CD4-positive, alpha-beta memory T cell (primary cell): Measurements from ENCODE around the gene ZBTB33. TPM values are rescaled to one million over a fixed set of nuclear protein-coding genes. Genes with fewer than 3 reads are reported as not detected.

Experiments
- CTCF ChIA-PET: fragments of 350-600 bp; sonication (Branson Sonifier 250); formaldehyde crosslinking; loops from one replicate; lab custom pipeline; 2021; ENCODE audit warnings: inconsistent platforms; ENCODE audit not compliant: partially characterized antibody; lab: Charles Lee
- POLR2A ChIA-PET: fragments of 350-600 bp; sonication (Branson Sonifier 250); formaldehyde crosslinking; loops from one replicate; lab custom pipeline; 2021; ENCODE audit not compliant: partially characterized antibody; lab: Charles Lee
- DNase-seq, 5 donors: peaks; one replicate each; pipeline versions ENCODE4 v3.0.0 to v3.0.0-alpha.2; 2020 to 2022; ENCODE audit warnings: mixed read lengths in 1 of 5
- H3K27ac ChIP-seq: one replicate; pipeline ENCODE4 v1.7.0; 2013; ENCODE audit warnings: low read depth, low read length
- H3K27me3 ChIP-seq: 2 replicates; pipeline ENCODE4 v1.7.0; 2013; ENCODE audit warnings: mild to moderate bottlenecking, low read length, moderate library complexity; ENCODE audit not compliant: insufficient read depth
- H3K36me3 ChIP-seq: 2 replicates; pipeline ENCODE4 v1.7.0; 2013; ENCODE audit warnings: mild to moderate bottlenecking, low read length, moderate library complexity; ENCODE audit not compliant: insufficient read depth
- H3K4me1 ChIP-seq: 2 replicates; pipeline ENCODE4 v1.7.0; 2013; ENCODE audit warnings: mild to moderate bottlenecking, low read length, moderate library complexity; ENCODE audit not compliant: insufficient read depth
- H3K4me3 ChIP-seq, 2 donors: one replicate each; pipeline ENCODE4 v1.7.0; 2013; ENCODE audit warnings: low read length in 2 of 2, mild to moderate bottlenecking in 1 of 2
- H3K9me3 ChIP-seq, 2 donors: one replicate each; pipeline ENCODE4 v1.7.0; 2013; ENCODE audit warnings: low read length in 2 of 2, control low read depth in 1 of 2; ENCODE audit not compliant: control insufficient read depth in 1 of 2
- H3K27ac Mint-ChIP-seq, 7 donors: one replicate each; pipeline ENCODE4 v1.8.0; 2020 to 2021; ENCODE audit warnings: mixed read lengths in 7 of 7, mild to moderate bottlenecking in 6 of 7, inconsistent platforms in 3 of 7, moderate library complexity in 3 of 7
- H3K27me3 Mint-ChIP-seq, 2 donors: one replicate each; pipeline ENCODE4 v1.8.0; 2020 to 2021; ENCODE audit warnings: mixed read lengths in 2 of 2
- H3K36me3 Mint-ChIP-seq, 2 donors: one replicate each; pipeline ENCODE4 v1.8.0; 2020 to 2021; ENCODE audit warnings: mixed read lengths in 2 of 2, inconsistent platforms in 1 of 2, mild to moderate bottlenecking in 1 of 2
- H3K4me1 Mint-ChIP-seq, 4 donors: one replicate each; pipeline ENCODE4 v1.8.0; 2020 to 2021; ENCODE audit warnings: mixed read lengths in 4 of 4, mild to moderate bottlenecking in 1 of 4
- H3K4me3 Mint-ChIP-seq, 8 donors: one replicate each; pipeline ENCODE4 v1.8.0; 2020 to 2021; ENCODE audit warnings: mixed read lengths in 8 of 8, mild to moderate bottlenecking in 7 of 8, moderate library complexity in 6 of 8, inconsistent platforms in 3 of 8
- H3K9me3 Mint-ChIP-seq, 8 donors: one replicate each; pipeline ENCODE4 v1.8.0; 2020 to 2021; ENCODE audit warnings: mixed read lengths in 8 of 8, mild to moderate bottlenecking in 5 of 8, inconsistent platforms in 3 of 8, moderate library complexity in 1 of 8
- intact Hi-C: fragments of 100-400 bp; cut with micrococcal nuclease; formaldehyde crosslinking; loops from one replicate; pipeline ENCODE4 v1.15.1; 2023
- polyA plus RNA-seq, 2 donors: library from polyadenylated mRNA; unstranded; fragments of 300-500 nt; fragmentation: Illumina TruSeq; gene quantifications; one replicate each; pipeline ENCODE4 v1.2.3, GENCODE V29; 2021
- total RNA-seq, 2 experiments: library from RNA; stranded (reverse); gene quantifications; one replicate each; pipeline ENCODE4 v1.2.3, GENCODE V29; 2021

Gene ZBTB33
- total and polyA plus RNA-seq, 4 experiments from 2014 or later = 9.5 to 34.6 (median 26.6) TPM

- Histone ChIP-seq H3K4me1 (peaks cover 44% of the 10 kb centered on the region), H3K4me3 (no peak overlapping the region), H3K27me3 (peaks cover 8% of the 10 kb centered on the region), H3K36me3 (no peaks in the 10 kb centered on the region), H3K27ac (no peak overlapping the region), H3K9me3 (no peaks in the 10 kb centered on the region)
- peaks cover 0 to 5% of the 10 kb centered on the region in 2 donors for H3K36me3 Mint-ChIP-seq
- peaks cover 4 to 5% of the 10 kb centered on the region in 2 donors for H3K27me3 Mint-ChIP-seq
- no peak for DNase-seq
- intact Hi-C loops = no loop called here
- peaks cover 20 to 43% (median 23%) of the 10 kb centered on the region in 4 donors for H3K4me1 Mint-ChIP-seq
- peaks cover 0 to 2% (median 0%) of the 10 kb centered on the region in 8 donors for H3K9me3 Mint-ChIP-seq
- CTCF ChIA-PET = no interaction called here
- H3K4me3 Mint-ChIP-seq = no peak overlapping the region
- no peak overlapping the region for H3K27ac Mint-ChIP-seq
- POLR2A ChIA-PET = no interaction called here
These were observed 55.0 kb downstream of the ZBTB33 start for GRCh38 chrX:120305531-120306141.

GRCh38 chrX:120306630-120307029, 56.0 kb downstream of the ZBTB33 start:
- Mint-ChIP-seq H3K27ac (peak overlapping the region in 1 of 7 donors; percentile 60), H3K4me3 (peak overlapping the region in 1 of 8 donors; percentile 46), H3K27me3 (peaks cover 4 to 5% of the 10 kb centered on the region in 2 donors), H3K4me1 (peaks cover 17 to 43% (median 21%) of the 10 kb centered on the region in 4 donors), H3K9me3 (peaks cover 0 to 2% (median 0%) of the 10 kb centered on the region in 8 donors), H3K36me3 (peaks cover 0 to 5% of the 10 kb centered on the region in 2 donors)
- Histone ChIP-seq H3K36me3 (no peaks in the 10 kb centered on the region), H3K9me3 (no peaks in the 10 kb centered on the region), H3K4me3 (no peak overlapping the region), H3K27ac (no peak overlapping the region), H3K4me1 (peaks cover 40% of the 10 kb centered on the region), H3K27me3 (peaks cover 8% of the 10 kb centered on the region)
- POLR2A ChIA-PET = no interaction called here
- CTCF ChIA-PET = no interaction called here
- no peak for DNase-seq
- intact Hi-C loops = no loop called here

Other genes with a start within 250 kb of the ZBTB33 start
- gene RHOXF2B, start 173.1 kb upstream of the ZBTB33 start, total RNA-seq = not detected
- under 1 TPM in 1 of 2 donors, not detected in 1; 0.08 TPM for gene RHOXF2B, start 173.1 kb upstream of the ZBTB33 start, polyA plus RNA-seq
- gene RHOXF1, start 134.9 kb upstream of the ZBTB33 start, total RNA-seq = 1 to 10 TPM; 1.7 to 2.1 TPM
- under 1 TPM in 1 of 2 donors, not detected in 1; 0.30 TPM for gene RHOXF1, start 134.9 kb upstream of the ZBTB33 start, polyA plus RNA-seq
- not detected for gene RHOXF2, start 92.2 kb upstream of the ZBTB33 start, total RNA-seq
- gene RHOXF2, start 92.2 kb upstream of the ZBTB33 start, polyA plus RNA-seq = under 1 TPM in 1 of 2 donors, not detected in 1; 0.16 TPM
- gene TMEM255A, start 60.6 kb downstream of the ZBTB33 start, total RNA-seq = 1 to 10 TPM in 1 of 2 experiments, under 1 TPM in 1; 0.76 to 1.1 TPM
- gene TMEM255A, start 60.6 kb downstream of the ZBTB33 start, polyA plus RNA-seq = under 1 TPM; 0.27 to 0.80 TPM
- not detected for gene ATP1B4, start 111.3 kb downstream of the ZBTB33 start, total RNA-seq
- not detected for gene ATP1B4, start 111.3 kb downstream of the ZBTB33 start, polyA plus RNA-seq
- 10 to 100 TPM; 44.2 to 45.8 TPM for gene LAMP2, start 218.5 kb downstream of the ZBTB33 start, total RNA-seq
- 100 to 1,000 TPM in 1 of 2 donors, 10 to 100 TPM in 1; 83.0 to 155 TPM for gene LAMP2, start 218.5 kb downstream of the ZBTB33 start, polyA plus RNA-seq